A549 (cell line): ENCODE measurements around the gene DCAF4. TPM values are rescaled to one million over a fixed set of nuclear protein-coding genes. Genes with fewer than 3 reads are reported as not detected.

Experiments used
- ATAC-seq, 2 experiments: fragments of 200-7000 bp in 1 of 2; fragments of >200 bp in 1 of 2; cut with Nextera tagmentation in 1 of 2; cut with Tn5 transposase in 1 of 2; 3 replicates each; pipeline versions ENCODE4 v1.8.0 to v1.9.1; 2018 to 2020; ENCODE audit warnings: mild to moderate bottlenecking in 1 of 2, moderate library complexity in 1 of 2
- CTCF ChIA-PET: fragments of 300-600 bp; sonication (Branson Sonifier 250); formaldehyde crosslinking; extraction: SDS; loops from one replicate; lab custom pipeline; 2021; ENCODE audit warnings: antibody characterized with exemption, inconsistent platforms; lab: Yijun Ruan, JAX
- POLR2A ChIA-PET: fragments of 350-600 bp; formaldehyde crosslinking; extraction: SDS; loops from one replicate; lab custom pipeline; 2021; ENCODE audit warnings: antibody characterized with exemption, inconsistent platforms; lab: Yijun Ruan, JAX
- DNase-seq, 2 experiments: peaks; one replicate each; pipeline versions ENCODE4 v3.0.0 to v3.0.0-alpha.2; 2011 to 2016; ENCODE audit warnings: low read depth in 1 of 2, low spot score in 1 of 2
- FAIRE-seq: peaks from 2 replicates; lab custom pipeline; 2011; peaks lifted over from hg19 to GRCh38; lab: Jason Lieb, UNC
- H3K27ac ChIP-seq, 2 experiments: fragments of >200 bp; sonication (Bioruptor Twin); formaldehyde crosslinking; 3 replicates each; pipeline ENCODE4 v1.5.1; 2016 to 2017
- H3K4me1 ChIP-seq: fragments of >200 bp; sonication (Bioruptor Twin); formaldehyde crosslinking; 3 replicates; pipeline ENCODE4 v1.6.1; 2016
- H3K4me2 ChIP-seq: fragments of >200 bp; sonication (Bioruptor Twin); formaldehyde crosslinking; 3 replicates; pipeline ENCODE4 v1.6.1; 2016
- H3K4me3 ChIP-seq: fragments of >200 bp; sonication (Bioruptor Twin); formaldehyde crosslinking; 3 replicates; pipeline ENCODE4 v1.5.1; 2016
- H3K9me3 ChIP-seq: fragments of >200 bp; sonication (Bioruptor Twin); formaldehyde crosslinking; 3 replicates; pipeline ENCODE4 v1.6.1; 2016
- CEBPB ChIP-seq, 2 experiments: fragments of >200 bp in 1 of 2; sonication (Bioruptor Twin) in 1 of 2; formaldehyde crosslinking in 1 of 2; IDR thresholded peaks; 2 replicates each; pipeline ENCODE4 v1.6.1; 2012 to 2016
- CHD2 ChIP-seq: fragments of 150-350 bp; IDR thresholded peaks from 2 replicates; pipeline ENCODE4 v1.6.1; 2014; ENCODE audit warnings: low read length; ENCODE audit not compliant: partially characterized antibody
- EHF ChIP-seq: fragments of 250-450 bp; sonication (Bioruptor Pico); IDR thresholded peaks from 2 replicates; pipeline ENCODE4 v1.5.0; 2020; ENCODE audit warnings: mild to moderate bottlenecking
- FOSL2 ChIP-seq, 2 experiments: fragments of 450-650 bp in 1 of 2; fragments of >200 bp in 1 of 2; sonication (Bioruptor Twin) in 1 of 2; formaldehyde crosslinking; IDR thresholded peaks; 2 replicates each; pipeline versions ENCODE4 v1.5.0 to v1.6.1; 2016 to 2020; ENCODE audit warnings: mild to moderate bottlenecking in 1 of 2, moderate library complexity in 1 of 2
- FOXS1 ChIP-seq: fragments of 250-450 bp; sonication (Bioruptor Pico); IDR thresholded peaks from 2 replicates; pipeline ENCODE4 v1.5.0; 2020; ENCODE audit warnings: mild to moderate bottlenecking, moderate library complexity
- HOXA7 ChIP-seq: fragments of 250-450 bp; sonication (Bioruptor Pico); IDR thresholded peaks from 2 replicates; pipeline ENCODE4 v1.5.0; 2020; ENCODE audit warnings: mild to moderate bottlenecking, moderate library complexity
- HOXB13 ChIP-seq: fragments of 250-450 bp; sonication (Bioruptor Pico); IDR thresholded peaks from 2 replicates; pipeline ENCODE4 v1.5.0; 2020; ENCODE audit warnings: low read depth, mild to moderate bottlenecking, moderate library complexity
- KDM1A ChIP-seq: fragments of 200-600 bp; sonication (generic); IDR thresholded peaks from 2 replicates; pipeline ENCODE4 v1.6.1; 2016; ENCODE audit warnings: low read depth, mild to moderate bottlenecking
- MAFK ChIP-seq: fragments of 450-650 bp; IDR thresholded peaks from 2 replicates; pipeline ENCODE4 v1.6.1; 2014; ENCODE audit not compliant: partially characterized antibody
- MAZ ChIP-seq: fragments of 150-350 bp; IDR thresholded peaks from 2 replicates; pipeline ENCODE4 v1.6.1; 2014; ENCODE audit warnings: antibody characterized with exemption, low read depth, low read length, borderline replicate concordance
- MYC ChIP-seq: IDR thresholded peaks from 2 replicates; pipeline ENCODE4 v1.6.1; 2012; ENCODE audit warnings: mild to moderate bottlenecking, inconsistent platforms, low read length, improper control_type of control experiment, borderline replicate concordance
- NFE2L2 ChIP-seq: fragments of 150-350 bp; conservative IDR thresholded peaks from 2 replicates; pipeline ENCODE4 v1.6.1; 2014; ENCODE audit warnings: low read length
- RCOR1 ChIP-seq: fragments of 150-350 bp; IDR thresholded peaks from 2 replicates; pipeline ENCODE4 v1.6.1; 2014; ENCODE audit warnings: antibody characterized with exemption, low read length, low read depth
- SREBF2 ChIP-seq: fragments of 450-650 bp; IDR thresholded peaks from 2 replicates; pipeline ENCODE4 v1.6.1; 2014; ENCODE audit warnings: mild to moderate bottlenecking, moderate library complexity
- TFCP2L1 ChIP-seq: fragments of 250-450 bp; sonication (Bioruptor Pico); IDR thresholded peaks from 2 replicates; pipeline ENCODE4 v1.5.0; 2021; ENCODE audit warnings: mild to moderate bottlenecking
- ZNF302 ChIP-seq: fragments of 250-450 bp; sonication (Bioruptor Pico); IDR thresholded peaks from 2 replicates; pipeline ENCODE4 v1.9.0; 2021; ENCODE audit warnings: inconsistent platforms, mild to moderate bottlenecking, moderate library complexity
- WGBS: methylation state at CpG from one replicate; pipeline ENCODE4 v1.1.6; 2017; ENCODE audit errors: missing lambda C conversion rate; 5-methylcytosine and 5-hydroxymethylcytosine counted together
- polyA plus RNA-seq, 4 experiments: library from polyadenylated mRNA; depleted of rRNA in 3 of 4; stranded (reverse); fragments of >200 nt; fragmentation: RNase III in 1 of 4; extraction: RNeasy Plus Mini Kit Qiagen cat#74134 plus additional on column Dnase treatment in 1 of 4; gene quantifications; 2 replicates in 3 of 4; 3 replicates in 1 of 4; pipeline ENCODE4 v1.2.3, GENCODE V29; 2011 to 2017

The DCAF4 gene
- polyA plus RNA-seq, 2 of the 4 experiments (the other 2 are of a cell fraction) = 18.4 to 22.4 TPM

GRCh38 chr14:72965249-72965648 lies 39.0 kb downstream of the DCAF4 start (continued):
- no peak for TF ChIP-seq RCOR1
- no peak for TF ChIP-seq NFE2L2
- no peak for TF ChIP-seq FOXS1
- TF ChIP-seq CEBPB (IDR thresholded peaks at IDR 0.05) = no peak
- no peak for TF ChIP-seq TFCP2L1
- TF ChIP-seq, all 56 proteins: peak for 0

GRCh38 chr14:72966038-72966437 lies 39.8 kb downstream of the DCAF4 start:
- no peak for DNase-seq
- Histone ChIP-seq H3K4me1 (peaks cover 14% of the 10 kb centered on the region), H3K9me3 (no peaks in the 10 kb centered on the region), H3K27ac (no peak overlapping the region), H3K4me2 (no peak overlapping the region), H3K4me3 (no peak overlapping the region)
- 84% methylated on average over 6 of the region's 6 CpGs for WGBS
- ATAC-seq = no peak
- no peak for FAIRE-seq
- TF ChIP-seq ZNF302 (CRISPR knock-in tag) (no peak), HOXA7 (CRISPR knock-in tag) (no peak), MAZ (no peak)
- ChIA-PET POLR2A (no interaction called here), CTCF (no interaction called here)

- CTCF ChIA-PET = no interaction called here
- ATAC-seq = no peak
- H3K4me2 ChIP-seq = no peak overlapping the region
- H3K27ac ChIP-seq = no peak overlapping the region
- TF ChIP-seq MYC = no peak
- TF ChIP-seq CHD2 = no peak
- no peak for TF ChIP-seq KDM1A
- TF ChIP-seq EHF (CRISPR knock-in tag) = no peak
- TF ChIP-seq SREBF2 = no peak
- no peaks in the 10 kb centered on the region for H3K9me3 ChIP-seq
- DNase-seq = no peak
- no peak for FAIRE-seq
- 93% methylated on average over 5 of the region's 5 CpGs for WGBS
- peaks cover 3% of the 10 kb centered on the region; the same call in 1 of the 3 replicates for H3K4me1 ChIP-seq
- POLR2A ChIA-PET = no interaction called here
- H3K4me3 ChIP-seq = no peak overlapping the region
Observed at GRCh38 chr14:72968316-72968715, 42.1 kb downstream of the DCAF4 start.

- no peak overlapping the region for H3K27ac ChIP-seq
- WGBS = 89% methylated on average over 16 of the region's 17 CpGs
- FAIRE-seq = no peak
- TF ChIP-seq KDM1A = no peak
- TF ChIP-seq, all 56 proteins: peak for 0
- POLR2A ChIA-PET = no interaction called here
- H3K4me1 ChIP-seq = peaks cover 1% of the 10 kb centered on the region; the same call in 1 of the 3 replicates
- H3K4me2 ChIP-seq = no peak overlapping the region
- H3K9me3 ChIP-seq = no peaks in the 10 kb centered on the region
- DNase-seq (no peak), ATAC-seq (peak; percentile 12 to 14; a peak in 3 of 6 replicates)
- CTCF ChIA-PET = interaction anchor here (0.6 kb wide), 1 partner anchor 97 kb away, joined by 4 read pairs; no protein-coding TSS in a partner anchor
- H3K4me3 ChIP-seq = no peak overlapping the region
Observed at GRCh38 chr14:72970058-72970630, 43.9 kb downstream of the DCAF4 start.

GRCh38 chr14:72970824-72971434 lies 44.7 kb downstream of the DCAF4 start:
- CTCF ChIA-PET = interaction anchor here (0.6 to 2.4 kb wide), 2 partner anchors 96 to 457 kb away, joined by 4 to 8 read pairs; no protein-coding TSS in a partner anchor
- POLR2A ChIA-PET = no interaction called here
- no peak overlapping the region for H3K27ac ChIP-seq
- FAIRE-seq = no peak
- H3K4me1 ChIP-seq = no peaks in the 10 kb centered on the region
- no peak for DNase-seq
- no peak overlapping the region for H3K4me3 ChIP-seq
- ATAC-seq = no peak
- no peak overlapping the region for H3K4me2 ChIP-seq
- no peaks in the 10 kb centered on the region for H3K9me3 ChIP-seq
- no peak for TF ChIP-seq TFCP2L1
- TF ChIP-seq MAFK = peak; percentile 79
- no peak for TF ChIP-seq FOSL2 (IDR thresholded peaks at IDR 0.05)
- no peak for TF ChIP-seq FOSL2 (CRISPR knock-in tag; IDR thresholded peaks at IDR 0.05)
- TF ChIP-seq HOXB13 (CRISPR knock-in tag) = no peak
- WGBS = 92% methylated on average over 19 of the region's 20 CpGs
